HG03378 (cell line): Measurements from ENCODE around the gene CPEB4.

Source experiments
- ATAC-seq: cut with Tn5 transposase; IDR thresholded peaks from one replicate; pipeline ENCODE4 v1.9.1; 2021; ENCODE audit warnings: mild to moderate bottlenecking, moderate library complexity; ENCODE audit not compliant: unreplicated experiment

The CPEB4 gene

DNA sequence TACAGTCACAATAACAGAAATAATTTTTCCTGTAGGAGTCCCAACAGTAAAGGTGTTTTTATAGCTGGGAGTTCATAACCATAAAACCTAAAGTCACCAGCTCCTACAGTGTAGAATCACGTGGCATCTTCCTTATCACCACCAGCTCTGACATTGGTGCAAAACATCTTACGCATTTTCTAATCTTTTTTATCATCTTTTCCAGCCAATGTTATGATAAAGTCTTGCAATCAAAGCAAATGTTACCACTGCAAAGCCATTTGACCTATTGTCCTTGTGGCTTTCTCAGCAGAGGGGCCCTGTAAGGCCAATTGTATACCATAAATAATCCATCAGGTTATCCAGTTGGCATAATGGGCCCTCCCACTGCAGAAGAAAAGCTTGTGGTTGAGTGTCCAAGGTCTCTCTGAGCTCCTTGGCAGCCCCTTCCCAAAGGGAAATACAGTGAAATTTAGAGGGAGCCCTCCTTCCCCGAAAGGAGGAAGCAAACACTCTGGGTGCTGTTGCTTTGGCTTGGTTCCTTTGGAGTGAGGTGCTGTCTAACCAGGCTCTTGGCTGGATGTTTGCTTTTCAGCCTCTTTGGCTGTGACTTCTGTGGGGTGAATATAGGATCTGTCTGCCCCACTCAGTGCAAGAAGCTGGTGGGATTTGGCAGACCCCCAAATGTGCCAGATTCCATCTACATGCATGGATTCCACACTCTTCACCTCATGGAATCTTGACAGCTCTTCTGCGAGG, 29.3 kb upstream of the CPEB4 start:
- ATAC-seq, result no peak

DNA sequence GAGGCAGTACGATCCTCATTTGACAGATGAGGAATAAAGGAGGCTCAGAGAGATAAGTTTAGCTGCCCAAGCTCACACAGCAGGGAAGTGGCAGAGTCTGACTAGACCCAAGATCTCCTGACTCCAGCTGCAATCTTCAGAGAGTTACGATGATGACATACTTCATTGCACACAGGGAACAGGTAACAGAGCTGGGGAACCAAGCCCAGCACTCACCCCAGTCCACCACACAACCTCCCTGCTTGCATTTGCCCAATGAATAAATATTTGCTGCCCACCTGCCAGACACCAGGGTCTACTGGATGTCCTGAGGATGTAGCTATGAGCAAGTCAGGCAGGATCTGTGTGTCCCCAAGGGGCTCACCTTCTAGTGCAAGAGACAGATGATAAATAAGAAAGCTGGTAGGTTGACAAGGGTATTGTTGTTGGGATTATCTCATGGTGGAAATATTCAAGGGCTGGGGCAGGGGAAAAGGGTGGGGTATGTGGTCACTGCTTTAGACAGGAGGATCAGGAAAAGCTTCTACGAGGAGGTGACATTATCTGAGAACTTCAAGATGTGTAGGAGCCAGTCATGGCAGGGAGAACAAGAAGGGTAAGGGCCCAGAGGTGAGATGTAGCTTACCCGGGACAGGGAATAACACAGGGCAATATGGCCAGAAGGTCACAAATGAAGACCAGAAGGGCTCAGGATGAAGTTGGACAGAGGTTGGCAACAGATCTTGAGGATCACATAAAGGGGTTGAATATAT, 28.6 kb upstream of the CPEB4 start:
- ATAC-seq, result no peak

DNA sequence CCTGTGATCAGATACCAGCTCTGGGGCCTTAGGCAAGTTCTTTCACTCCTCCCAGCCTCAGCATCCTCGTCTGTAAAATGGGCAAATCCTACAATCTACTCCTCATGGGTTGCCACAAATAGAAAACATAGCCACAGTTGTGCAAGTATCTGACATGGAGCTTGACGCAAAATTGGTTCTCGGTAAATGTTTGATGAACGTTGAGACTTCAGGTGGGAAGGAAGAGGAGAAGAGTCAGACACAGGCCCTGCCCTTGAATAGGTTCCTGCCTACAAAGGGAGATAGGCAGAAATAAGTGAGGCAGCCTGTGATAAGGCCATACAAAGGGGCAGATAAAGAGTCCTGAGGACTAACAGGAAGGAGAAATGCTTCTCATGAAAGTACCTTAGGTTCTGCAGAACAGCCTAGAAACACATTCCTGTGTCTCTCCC, 26.1 kb upstream of the CPEB4 start:
- no peak for ATAC-seq

DNA sequence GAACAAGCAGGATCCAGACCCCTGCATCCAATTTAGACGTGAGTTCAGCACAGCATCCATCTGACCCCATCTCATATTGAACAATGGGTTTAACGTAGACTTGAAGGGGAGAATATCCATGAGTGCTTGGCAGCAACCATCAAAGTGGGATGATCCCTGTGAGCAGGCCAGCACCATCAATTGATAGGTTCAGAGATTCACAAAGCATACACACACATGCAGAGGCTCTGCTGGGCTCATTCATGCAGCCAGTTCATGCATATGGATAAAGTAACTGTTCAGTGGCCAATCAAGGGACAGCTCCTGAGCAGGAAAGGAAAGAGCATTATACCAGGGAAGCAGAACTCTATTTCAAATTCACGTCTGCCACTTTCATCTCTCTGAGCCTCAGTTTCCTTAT, 24.8 kb upstream of the CPEB4 start:
- no peak for ATAC-seq

DNA sequence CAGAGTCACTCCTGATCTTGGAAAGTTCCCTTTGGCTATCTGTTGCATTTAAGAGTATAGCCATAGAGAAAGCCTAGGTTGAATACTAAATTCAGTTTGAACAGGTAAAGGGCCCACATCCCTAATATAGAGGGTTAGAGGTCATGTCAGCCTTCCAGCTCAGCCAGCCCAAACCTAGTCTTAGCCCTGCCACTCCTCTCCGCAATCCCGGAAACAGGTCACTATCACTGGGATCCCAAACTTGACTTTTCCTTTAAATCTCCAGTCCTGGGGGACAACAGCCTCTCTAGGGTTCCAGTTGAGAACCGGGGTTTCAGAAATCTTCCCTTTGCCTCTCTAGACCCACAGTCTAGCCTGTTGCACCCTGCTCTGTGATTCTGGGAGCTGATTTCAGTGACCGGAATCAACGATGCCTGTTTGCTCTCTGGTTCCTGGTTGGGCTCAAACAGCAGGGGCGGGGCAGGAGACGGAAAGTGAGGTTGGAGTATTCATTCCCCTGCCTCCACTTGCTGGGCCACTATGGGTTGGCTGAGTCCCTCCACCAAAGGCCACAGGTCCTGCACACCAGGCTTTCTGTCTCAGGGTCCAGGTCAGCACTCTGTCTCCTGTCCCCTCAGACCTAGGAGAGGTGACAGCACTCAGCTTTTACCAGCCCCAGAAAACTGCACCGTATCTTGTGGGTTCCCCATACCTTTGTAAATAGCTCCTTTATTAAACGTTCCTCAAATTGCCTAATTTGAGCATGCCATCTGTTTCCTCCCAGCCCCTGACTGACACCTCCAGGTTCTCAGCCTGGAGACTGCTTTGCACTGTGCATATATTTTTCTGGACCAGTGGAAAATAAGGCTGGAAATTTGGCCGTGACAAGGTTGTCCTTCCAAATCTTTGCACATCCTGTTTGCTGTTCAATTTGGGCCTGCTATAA, 23.8 kb upstream of the CPEB4 start:
- ATAC-seq, result no peak

DNA sequence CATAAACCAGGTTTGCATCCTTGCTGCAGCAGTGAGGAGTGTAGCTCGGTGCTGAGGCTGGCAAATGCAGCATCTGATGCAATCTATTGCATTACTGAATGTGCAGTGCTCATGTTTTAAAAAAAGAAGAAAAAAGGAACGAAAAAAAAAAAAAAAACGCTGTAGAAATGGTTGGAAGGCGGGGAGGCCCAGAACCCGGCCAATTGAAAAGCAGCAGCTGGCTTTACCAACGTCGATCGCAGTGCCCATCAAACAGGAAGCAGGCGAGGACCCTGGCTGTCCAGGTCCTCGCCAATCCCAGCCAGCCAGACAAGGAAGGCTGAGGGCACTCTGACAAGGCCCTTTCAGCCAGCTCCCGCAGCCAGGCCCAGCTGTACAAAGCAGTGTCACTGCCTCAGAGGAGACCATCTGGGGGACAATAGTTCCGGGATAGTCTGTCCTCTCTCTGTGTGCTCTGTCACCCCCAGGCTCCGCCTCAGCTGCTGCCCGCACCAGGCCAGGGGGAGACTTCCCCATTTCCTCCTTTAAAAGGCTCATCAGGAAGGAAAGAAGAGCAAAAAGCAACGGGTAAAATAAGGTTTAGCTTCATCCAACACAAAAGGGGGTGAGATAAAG, 21.8 kb upstream of the CPEB4 start:
- ATAC-seq, result no peak

DNA sequence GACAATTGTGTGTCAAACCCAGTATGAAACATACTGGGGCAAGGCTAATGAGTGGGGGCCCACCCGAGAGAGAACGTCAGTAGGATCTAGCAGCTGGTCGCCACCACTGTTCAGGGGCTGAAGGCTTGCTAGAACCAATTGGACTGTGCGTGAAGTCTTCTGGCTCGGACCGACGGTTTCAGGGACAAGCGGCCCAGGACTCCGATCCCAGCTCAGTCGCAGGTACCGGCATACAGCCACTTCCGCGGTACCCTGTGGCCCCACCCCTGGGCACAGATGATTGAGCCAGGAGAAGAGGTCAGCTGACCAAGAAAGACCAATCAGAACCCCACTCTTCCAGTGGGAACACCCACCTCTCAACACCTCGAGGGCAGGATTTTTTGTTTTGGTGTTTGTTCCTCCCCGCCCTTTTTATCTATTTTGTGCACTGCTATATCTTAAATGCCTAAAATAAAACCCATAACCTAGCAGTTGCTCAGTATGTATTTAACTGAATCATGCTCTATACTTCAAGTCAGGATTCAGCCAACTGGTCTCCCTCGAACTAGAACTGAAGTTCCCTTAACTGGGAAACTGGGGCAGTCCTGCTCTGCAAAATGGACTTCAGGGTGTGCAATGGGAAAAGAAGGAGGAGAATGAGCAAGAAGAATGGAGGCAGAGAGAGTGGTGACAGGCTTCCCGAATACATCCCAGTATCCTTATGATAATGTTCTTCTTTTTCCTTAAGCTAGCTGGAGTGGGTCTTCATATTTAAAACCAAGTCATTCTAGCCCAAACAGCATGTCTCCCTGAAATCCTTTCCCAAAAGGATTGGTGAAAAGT, 21.1 kb upstream of the CPEB4 start:
- ATAC-seq, result no peak

DNA sequence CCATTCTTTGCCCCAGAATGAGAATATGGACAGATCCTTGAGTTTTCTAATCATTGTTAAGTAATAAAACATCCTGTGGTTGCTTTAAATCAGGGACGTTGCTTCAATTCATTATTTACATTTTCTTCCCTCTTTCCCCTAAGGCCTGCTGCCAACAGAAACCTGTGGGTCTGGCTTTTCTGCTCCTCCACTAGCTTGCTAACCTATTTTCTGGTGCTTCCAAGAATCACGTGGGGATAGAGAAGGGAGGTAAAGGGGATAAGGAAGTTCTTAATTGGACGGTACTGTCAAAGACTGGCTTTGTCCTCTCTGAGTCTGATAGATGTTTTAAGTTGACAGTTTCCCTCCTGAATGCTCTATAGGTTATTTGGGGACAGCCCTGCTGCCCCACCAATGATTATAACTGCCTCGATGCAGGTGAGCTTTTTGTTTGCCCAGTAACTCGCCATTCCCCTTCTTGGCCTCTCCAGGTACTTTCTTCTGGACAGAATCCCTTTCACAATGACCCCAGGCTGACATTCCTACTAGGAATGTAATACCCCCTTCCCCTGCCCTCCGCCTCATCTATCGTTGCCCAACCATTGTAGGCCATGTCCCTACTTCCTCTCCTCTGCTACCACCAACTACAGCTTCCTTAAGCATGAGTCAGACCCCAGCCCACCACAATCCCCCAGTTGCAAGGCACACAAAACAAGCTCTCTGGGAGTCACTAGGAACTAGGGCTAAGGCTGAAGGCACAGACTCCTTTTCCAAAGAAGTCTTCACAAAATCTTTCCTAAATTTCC, 19.9 kb upstream of the CPEB4 start:
- no peak for ATAC-seq

DNA sequence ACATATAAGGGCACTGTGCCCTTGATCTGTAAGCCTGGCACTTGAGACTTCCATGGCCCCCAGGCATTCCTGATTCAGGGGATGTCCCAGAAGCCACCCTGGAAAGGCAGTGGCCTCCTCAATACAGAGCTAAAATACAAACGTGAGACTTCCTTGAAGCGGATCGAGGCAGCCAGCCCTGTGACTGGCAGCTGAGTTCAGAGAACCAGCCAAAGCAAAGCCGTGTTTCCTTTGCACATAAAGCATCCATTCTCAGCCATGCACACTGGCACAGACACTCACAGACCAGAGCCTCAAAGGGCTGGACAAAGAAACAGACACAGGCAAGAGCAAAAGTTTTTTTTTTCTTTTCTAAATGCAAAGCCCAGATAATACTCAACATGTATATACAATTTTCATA, 18.8 kb upstream of the CPEB4 start:
- no peak for ATAC-seq

DNA sequence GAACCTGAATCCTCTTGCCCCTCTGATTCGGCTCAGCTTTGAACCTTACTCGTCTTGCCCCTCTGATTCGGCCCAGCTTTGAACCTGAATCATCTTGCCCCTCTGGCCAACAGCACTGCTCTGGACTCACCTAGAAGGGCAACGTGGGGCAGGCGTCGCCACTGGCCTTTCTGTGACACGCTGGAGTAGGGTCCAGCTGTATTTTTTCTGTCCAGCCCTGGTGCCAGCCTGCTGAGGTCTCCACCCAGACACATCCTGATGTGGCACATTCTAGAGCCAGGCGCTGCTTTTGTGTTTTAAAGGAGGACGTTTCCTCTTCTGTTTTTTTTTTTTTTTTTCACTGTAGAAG, 15.2 kb upstream of the CPEB4 start:
- no peak for ATAC-seq

DNA sequence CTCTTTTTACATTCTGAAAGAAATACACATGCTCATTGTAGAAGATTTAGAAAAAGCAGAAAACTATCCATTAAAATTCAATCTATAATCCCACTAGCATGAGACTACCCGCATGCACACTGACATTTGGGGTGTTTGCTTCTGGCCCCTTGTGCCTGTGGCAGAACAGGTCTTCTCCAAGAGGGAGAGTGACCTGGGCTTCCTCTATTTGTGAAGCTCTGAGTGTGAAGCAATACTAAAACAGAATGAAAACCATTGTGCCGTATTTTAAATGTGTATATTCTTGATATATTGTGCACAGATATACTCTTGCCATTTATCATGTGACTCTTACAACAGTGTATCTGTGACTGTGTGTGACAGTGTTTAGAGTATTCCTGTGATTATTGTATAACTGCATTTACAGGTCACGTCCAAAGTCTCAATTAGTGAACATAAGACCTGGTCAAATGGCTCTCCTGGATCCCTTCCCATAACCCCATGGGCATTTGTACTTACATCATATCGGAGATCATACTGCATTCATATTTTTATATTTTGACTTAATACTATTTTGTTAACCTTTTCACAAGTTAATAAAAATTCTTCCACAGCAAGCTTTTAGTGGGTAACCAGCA, 14.7 kb upstream of the CPEB4 start:
- no peak for ATAC-seq

DNA sequence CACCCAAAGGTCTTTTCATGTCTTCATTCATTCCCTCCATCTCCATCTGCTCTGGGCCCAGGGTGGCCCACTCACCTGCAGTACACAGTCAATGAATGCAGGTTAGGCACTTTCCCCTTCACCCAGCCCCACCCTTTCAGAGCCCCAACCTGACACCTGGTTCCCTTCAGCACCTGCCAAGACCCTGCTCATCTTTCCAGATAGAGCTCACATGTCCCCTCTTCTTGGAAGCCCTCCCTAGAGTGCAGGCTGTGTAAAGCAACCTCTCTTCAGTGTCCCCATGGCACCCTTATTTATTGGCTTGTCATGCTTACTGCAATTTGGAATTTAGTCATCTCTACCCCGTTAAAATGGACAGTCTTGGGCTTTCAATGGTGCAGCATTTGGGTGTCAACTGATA, 13.0 kb upstream of the CPEB4 start:
- ATAC-seq, result no peak

DNA sequence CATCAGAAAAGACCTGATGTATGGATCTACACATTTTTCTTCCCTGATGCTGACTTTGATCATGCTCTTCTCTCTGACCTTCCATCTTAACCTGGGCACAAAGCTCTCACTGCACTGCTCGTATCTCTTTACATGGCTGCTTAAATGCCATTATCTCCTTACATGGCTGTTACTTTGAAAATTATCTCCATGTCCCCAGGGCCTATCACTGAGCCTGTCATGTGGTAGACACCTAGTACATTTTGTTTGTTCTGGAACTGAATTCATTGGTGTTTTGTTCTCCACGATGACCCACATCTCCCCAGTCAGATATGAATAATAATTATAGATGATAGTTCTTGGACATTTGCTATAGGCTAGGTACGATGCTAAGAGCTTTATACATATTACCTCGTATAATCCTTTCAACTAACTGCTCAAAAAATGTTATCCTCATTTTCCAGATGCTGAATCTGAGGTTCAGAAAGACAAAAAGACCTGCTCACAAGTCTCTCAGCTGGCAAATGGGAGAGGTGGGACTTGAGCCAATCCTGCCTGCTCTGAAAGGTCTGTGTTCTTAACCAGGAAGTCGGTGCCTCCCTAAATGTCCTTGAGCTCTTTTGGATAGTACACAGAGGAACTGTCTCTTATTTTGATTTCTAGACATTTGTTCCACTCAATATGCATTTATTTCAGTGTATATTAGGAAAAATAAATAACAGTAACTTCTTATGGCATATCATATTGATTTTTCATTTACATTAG, 9.8 kb upstream of the CPEB4 start:
- no peak for ATAC-seq

DNA sequence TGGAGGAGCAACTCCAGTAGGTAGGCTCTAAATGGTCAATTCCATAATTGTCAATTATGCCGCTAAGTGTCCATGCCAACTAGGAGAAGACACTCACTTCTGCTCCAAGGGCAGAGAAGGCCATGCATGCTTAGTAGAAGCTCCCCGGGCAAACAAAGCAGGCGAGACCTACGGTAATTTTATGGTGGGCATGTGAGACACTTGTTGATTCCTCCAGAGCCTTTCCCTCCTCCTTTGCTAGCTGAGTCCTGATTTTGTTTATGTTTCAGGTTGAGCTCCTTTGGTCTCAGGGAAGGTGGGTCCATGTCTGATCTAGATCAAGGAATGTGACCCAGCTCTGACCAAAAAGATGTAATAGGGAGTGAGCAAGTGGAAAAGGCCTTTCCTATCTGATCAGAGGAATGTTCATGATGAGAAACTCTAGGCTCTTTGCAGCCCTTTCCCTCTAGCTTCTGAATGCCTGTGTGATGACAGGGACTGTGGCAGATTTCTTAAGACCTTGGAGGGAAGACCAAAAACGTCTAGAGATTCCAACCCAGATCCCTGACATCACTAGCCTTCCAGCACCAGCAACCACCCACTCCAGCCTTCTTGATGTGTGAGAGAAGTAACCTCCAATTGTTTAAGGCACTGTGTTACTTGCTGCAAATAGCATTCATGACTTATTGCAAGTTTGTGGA, 7.7 kb upstream of the CPEB4 start:
- ATAC-seq, result no peak

DNA sequence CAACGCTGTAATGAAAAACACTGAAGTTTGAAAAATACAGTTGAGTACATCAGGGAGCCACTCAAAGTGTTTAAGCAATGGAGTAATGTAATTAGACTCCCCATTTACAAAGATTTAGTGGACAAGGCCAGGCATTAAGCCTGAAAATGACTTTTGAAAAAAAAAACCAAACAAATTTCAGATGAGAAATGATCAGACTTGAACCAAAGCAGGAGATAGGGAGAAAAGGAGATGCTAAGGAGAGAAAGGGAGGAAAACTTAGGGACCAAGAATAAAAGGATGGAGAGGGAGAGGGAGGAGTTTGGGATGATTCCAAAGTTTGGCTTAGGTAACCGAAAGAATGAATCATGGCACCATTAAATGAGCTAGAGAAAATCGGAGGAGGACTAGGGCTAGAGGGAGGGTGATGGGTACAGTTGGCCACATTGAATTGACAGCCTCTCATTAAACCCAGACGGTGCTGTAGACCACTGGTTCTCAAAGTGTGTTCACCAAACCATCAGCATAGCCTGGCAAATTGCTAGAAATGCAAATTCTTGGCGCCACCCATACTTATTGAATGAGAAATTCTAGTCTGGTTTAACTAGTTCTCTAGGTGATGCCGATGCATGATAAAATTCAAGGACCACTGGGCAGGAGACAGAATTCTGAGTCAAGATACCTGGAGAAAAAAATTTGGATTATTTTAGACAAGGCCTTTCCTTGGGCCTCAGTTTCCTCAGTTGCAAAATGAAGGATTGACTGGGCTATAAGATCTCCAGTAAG, 6.2 kb upstream of the CPEB4 start:
- no peak for ATAC-seq

DNA sequence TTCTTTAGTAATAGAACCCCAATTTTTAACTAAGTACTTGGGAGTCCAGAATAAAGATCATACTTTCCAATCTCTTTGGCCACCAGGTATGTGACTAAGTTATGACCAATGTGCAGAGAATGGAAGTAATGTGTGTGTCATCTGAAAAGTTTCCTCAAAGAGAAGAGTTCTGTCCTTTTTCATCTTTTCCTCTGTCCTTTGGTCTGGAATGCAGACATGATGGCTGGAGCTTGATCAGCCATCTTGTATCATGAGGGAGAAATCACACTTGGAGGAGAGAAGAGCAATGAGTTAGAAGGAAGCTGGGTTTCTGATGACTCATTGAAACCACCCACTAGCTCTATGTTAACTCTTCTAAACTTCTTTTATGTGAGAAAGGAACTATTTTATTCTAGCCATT, 5.5 kb upstream of the CPEB4 start:
- no peak for ATAC-seq

DNA sequence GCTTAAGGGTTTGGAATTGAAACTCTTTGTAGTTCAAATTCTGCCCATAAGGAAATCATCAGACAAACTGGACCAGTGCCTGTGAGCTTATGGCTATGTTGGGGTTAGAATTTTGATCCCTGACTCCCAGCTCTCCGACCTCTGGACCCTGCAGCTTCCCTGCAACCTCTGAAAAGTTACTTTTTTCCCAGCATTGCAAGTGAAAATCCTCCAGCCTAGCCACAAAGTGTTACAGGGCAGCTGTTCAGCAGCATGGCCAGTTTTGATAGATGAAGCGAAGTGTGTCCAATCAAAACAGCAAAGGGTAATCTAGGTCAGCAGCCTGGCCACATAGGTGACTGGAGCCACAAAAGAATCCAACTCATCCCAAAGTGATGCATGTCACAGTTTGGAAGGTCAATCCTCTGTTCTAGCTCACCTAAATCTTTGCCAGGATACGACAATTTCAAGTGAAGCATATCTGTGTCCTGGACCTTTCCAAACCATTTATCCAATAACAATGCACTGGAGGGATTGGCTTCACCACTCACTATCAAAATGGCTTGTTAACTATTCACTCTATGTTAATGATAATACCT, 4.7 kb upstream of the CPEB4 start:
- ATAC-seq, result no peak
